CD4-positive, alpha-beta T cell treated with Interleukin-17A for 4 hours (primary cell): ENCODE results near the gene TOX2.

Experiments used
- DNase-seq: peaks from one replicate; pipeline ENCODE4 v3.0.0-alpha.2; 2020; ENCODE audit warnings: mixed read lengths

Gene TOX2

GRCh38 chr20:44023515-44024371 lies 109.1 kb downstream of the TOX2 start:
- no peak for DNase-seq

- DNase-seq, result no peak
These were observed 110.3 kb downstream of the TOX2 start for GRCh38 chr20:44024820-44025580.

- no peak for DNase-seq
These were observed 111.1 kb downstream of the TOX2 start for GRCh38 chr20:44025756-44026155.

GRCh38 chr20:44026647-44027342 lies 112.1 kb downstream of the TOX2 start:
- no peak for DNase-seq

- no peak for DNase-seq
These were observed 112.8 kb downstream of the TOX2 start for GRCh38 chr20:44027343-44028002.

- no peak for DNase-seq
These were observed 113.5 kb downstream of the TOX2 start for GRCh38 chr20:44028003-44028730.

- DNase-seq, result peak; percentile 19
These were observed 114.5 kb downstream of the TOX2 start for GRCh38 chr20:44028868-44029847.

GRCh38 chr20:44029848-44030230 lies 115.2 kb downstream of the TOX2 start:
- no peak for DNase-seq

- DNase-seq, result no peak
These were observed 115.7 kb downstream of the TOX2 start for GRCh38 chr20:44030394-44030793.

- DNase-seq, result no peak
These were observed 116.4 kb downstream of the TOX2 start for GRCh38 chr20:44031001-44031574.

- DNase-seq, result no peak
These were observed 117.3 kb downstream of the TOX2 start for GRCh38 chr20:44031781-44032582.

GRCh38 chr20:44032583-44033331 lies 118.1 kb downstream of the TOX2 start:
- DNase-seq, result no peak

- DNase-seq, result no peak
These were observed 118.7 kb downstream of the TOX2 start for GRCh38 chr20:44033344-44033743.

GRCh38 chr20:44033873-44034272 lies 119.2 kb downstream of the TOX2 start:
- DNase-seq, result no peak

- no peak for DNase-seq
These were observed 119.8 kb downstream of the TOX2 start for GRCh38 chr20:44034451-44034850.

- no peak for DNase-seq
These were observed 120.4 kb downstream of the TOX2 start for GRCh38 chr20:44034965-44035635.

- no peak for DNase-seq
These were observed 121.3 kb downstream of the TOX2 start for GRCh38 chr20:44035924-44036323.

- DNase-seq, result no peak
These were observed 121.8 kb downstream of the TOX2 start for GRCh38 chr20:44036441-44036840.
